Measurements from ENCODE around the gene ANKHD1.
"Not testable (repeated sequence)": the region's sequence is repeated elsewhere in the genome, so short reads cannot be mapped to it uniquely, and the experiment has no call there.

Gene ANKHD1

GRCh38 chr5:140576776-140577201 is 175.2 kb downstream of the ANKHD1 start:
- Histone ChIP-seq H3K36me3 (no peaks in the 10 kb centered on the region; the same call in 1 of the 2 replicates), H3K9ac (no peak overlapping the region), H3K27ac (no peak overlapping the region), H4K20me1 (no peaks in the 10 kb centered on the region), H3K4me2 (no peak overlapping the region), H3K27me3 (no peaks in the 10 kb centered on the region), H3K9me3 (no peaks in the 10 kb centered on the region), H3K4me3 (no peak overlapping the region), H3K4me1 (no peaks in the 10 kb centered on the region)
- TF ChIP-seq Cebpa-rat (IDR thresholded peaks at IDR 0.05), result no peak

- not testable (repeated sequence) for H3K36me3 ChIP-seq, H3K4me1 ChIP-seq, H3K9ac ChIP-seq, H3K4me2 ChIP-seq, H3K27ac ChIP-seq, H3K4me3 ChIP-seq, H3K27me3 ChIP-seq, H4K20me1 ChIP-seq, H3K9me3 ChIP-seq
These were observed 177.6 kb downstream of the ANKHD1 start for GRCh38 chr5:140579188-140579747.

- H4K20me1 ChIP-seq, result no peaks in the 10 kb centered on the region
- H3K9me3 ChIP-seq, result 0 out of 2 replicates have a peak, but pooled peaks cover 4% of the 10 kb centered on the region
- no peak overlapping the region for H3K9ac ChIP-seq
- no peak overlapping the region for H3K27ac ChIP-seq
- TF ChIP-seq Cebpa-rat (IDR thresholded peaks at IDR 0.05), result no peak
- no peak overlapping the region for H3K4me3 ChIP-seq
- H3K4me2 ChIP-seq, result no peak overlapping the region
- H3K36me3 ChIP-seq, result no peaks in the 10 kb centered on the region
- H3K27me3 ChIP-seq, result no peaks in the 10 kb centered on the region
- no peaks in the 10 kb centered on the region for H3K4me1 ChIP-seq
These were observed 185.9 kb downstream of the ANKHD1 start for GRCh38 chr5:140587495-140587894.

- H3K9ac ChIP-seq, result no peak overlapping the region
- no peak overlapping the region for H3K4me3 ChIP-seq
These were observed 186.9 kb downstream of the ANKHD1 start for GRCh38 chr5:140588311-140589070.

More at GRCh38 chr5:140588311-140589070, 186.9 kb downstream of the ANKHD1 start:
- Histone ChIP-seq H3K9me3 (no peaks in the 10 kb centered on the region), H4K20me1 (no peaks in the 10 kb centered on the region), H3K27me3 (no peaks in the 10 kb centered on the region), H3K4me2 (no peak overlapping the region), H3K36me3 (no peaks in the 10 kb centered on the region), H3K27ac (no peak overlapping the region), H3K4me1 (no peaks in the 10 kb centered on the region)
- TF ChIP-seq Cebpa-rat (IDR thresholded peaks at IDR 0.05), result no peak
